ENCODE data around the gene AHNAK2. TPM values are rescaled to one million over a fixed set of nuclear protein-coding genes. Genes with fewer than 3 reads are reported as not detected.

The AHNAK2 gene
- total RNA-seq, 1 experiment from 2014 or later: 45.0 TPM

- no peaks in the 10 kb centered on the region; a peak in 1 of 4 replicates for H3K9me3 ChIP-seq (ENCODE audit: control insufficient read depth in 1 of 2, insufficient read depth in 1 of 2, low read depth in 1 of 2, low read length in 2 of 2)
- DNase-seq (ENCODE audit: low read depth, low spot score) (no peak), ATAC-seq (no peak)
- no peak overlapping the region for H2AFZ ChIP-seq (ENCODE audit: low read depth, low read length, poor library complexity, severe bottlenecking)
- ChIA-PET CTCF (no interaction called here), POLR2A (interaction anchor here (0.6 kb wide), 1 partner anchor 65 kb away, joined by 4 read pairs; no protein-coding TSS in a partner anchor), RAD21 (ENCODE audit: low non-redundant PET in 1 of 2, low total read pairs in 2 of 2, uncharacterized antibody in 2 of 2, unreplicated experiment in 2 of 2) (no interaction called here)
- H3K4me1 ChIP-seq (ENCODE audit: control insufficient read depth in 1 of 2, insufficient read depth in 2 of 2, low read length in 2 of 2): peaks cover 0 to 7% of the 10 kb centered on the region in 2 experiments; a peak in 1 of 4 replicates
- no peaks in the 10 kb centered on the region for H3K9me2 ChIP-seq (ENCODE audit: insufficient read depth)
- intact Hi-C loops (cut with micrococcal nuclease): no loop called here
- no TSS peak for BruUV-seq (replicated peaks)
- no peaks in the 10 kb centered on the region for H3K36me3 ChIP-seq (ENCODE audit: control insufficient read depth in 1 of 2, insufficient read depth in 2 of 2, low read length in 2 of 2)
- TF ChIP-seq ZFX (IDR thresholded peaks at IDR 0.05): no peak
- no peak for TF ChIP-seq SIN3A (IDR thresholded peaks at IDR 0.05; ENCODE audit: low read depth)
- no peak for TF ChIP-seq JUND (IDR thresholded peaks at IDR 0.05)
- TF ChIP-seq SP1 (IDR thresholded peaks at IDR 0.05; ENCODE audit: low read depth): no peak
- no peak for TF ChIP-seq SRF (IDR thresholded peaks at IDR 0.05; ENCODE audit: low read depth)
- TF ChIP-seq EZH2phosphoT487 (IDR thresholded peaks at IDR 0.05; ENCODE audit: borderline replicate concordance): no peak
- TF ChIP-seq EGR1 (IDR thresholded peaks at IDR 0.05; ENCODE audit: low read depth): no peak
- TF ChIP-seq CTCF (IDR thresholded peaks at IDR 0.05 in 2 of 3, conservative IDR thresholded peaks at IDR 0.05 in 1 of 3; ENCODE audit: borderline replicate concordance in 1 of 3, insufficient read depth in 1 of 3, low read depth in 2 of 3, low read length in 2 of 3): no peak
- TF ChIP-seq POLR2A (IDR thresholded peaks at IDR 0.05; ENCODE audit: borderline replicate concordance, extremely low read depth, insufficient read depth, insufficient read length): no peak
- TF ChIP-seq EZH2 (IDR thresholded peaks at IDR 0.05): no peak
- TF ChIP-seq FOSL1 (IDR thresholded peaks at IDR 0.05; ENCODE audit: low read depth): no peak
- TF ChIP-seq ELF1 (IDR thresholded peaks at IDR 0.05; ENCODE audit: borderline replicate concordance, low read depth): no peak
- TF ChIP-seq ATF3 (IDR thresholded peaks at IDR 0.05): no peak
- TF ChIP-seq YY1 (IDR thresholded peaks at IDR 0.05; ENCODE audit: extremely low read depth, insufficient replicate concordance, low read depth, low read length): no peak
- TF ChIP-seq TCF7L2 (IDR thresholded peaks at IDR 0.05; ENCODE audit: borderline replicate concordance, extremely low read depth, insufficient read depth, insufficient read length): no peak
- TF ChIP-seq MAX (IDR thresholded peaks at IDR 0.05): no peak
- TF ChIP-seq ZNF274 (IDR thresholded peaks at IDR 0.05; ENCODE audit: low read depth, low read length): no peak
- H3K9ac ChIP-seq (ENCODE audit: low read length): no peak overlapping the region
- H3K4me3 ChIP-seq (replicated peaks in 1 of 2; ENCODE audit: low read depth in 1 of 2, low read length in 2 of 2): no peak overlapping the region
- no peaks in the 10 kb centered on the region for H3K79me2 ChIP-seq (ENCODE audit: insufficient read depth, low read length)
- H3K4me2 ChIP-seq (ENCODE audit: low read length): no peak overlapping the region
- no peaks in the 10 kb centered on the region for H3K27me3 ChIP-seq (ENCODE audit: insufficient read depth, low read length)
- H3K27ac ChIP-seq (ENCODE audit: low read depth, low read length): no peak overlapping the region
- H4K20me1 ChIP-seq (ENCODE audit: insufficient read depth): no peaks in the 10 kb centered on the region
These were observed 48.6 kb downstream of the AHNAK2 start for GRCh38 chr14:104929268-104930230.

Measured in HCT116 (cell line).